Duodenal mucosa (tissue), 2 donors: ENCODE results near the gene RBM4.
A peak's percentile ranks its signal among the peaks of the same experiment; 100 is the strongest.
"Not testable (repeated sequence)": the region's sequence is repeated elsewhere in the genome, so short reads cannot be mapped to it uniquely, and the experiment has no call there.

Source experiments
- H3K27ac ChIP-seq: one replicate; pipeline ENCODE4 v1.7.0; 2013; ENCODE audit warnings: low read depth, low read length
- H3K27me3 ChIP-seq, 2 donors: one replicate each; pipeline ENCODE4 v1.7.0; 2013; ENCODE audit warnings: low read length in 2 of 2, control low read depth in 1 of 2; ENCODE audit not compliant: insufficient read depth in 2 of 2, control insufficient read depth in 1 of 2
- H3K36me3 ChIP-seq, 2 donors: one replicate each; pipeline ENCODE4 v1.7.0; 2013; ENCODE audit warnings: low read length in 2 of 2, control low read depth in 1 of 2; ENCODE audit not compliant: insufficient read depth in 2 of 2, control insufficient read depth in 1 of 2
- H3K4me1 ChIP-seq, 2 donors: one replicate each; pipeline ENCODE4 v1.7.0; 2013; ENCODE audit warnings: low read length in 2 of 2, control low read depth in 1 of 2; ENCODE audit not compliant: insufficient read depth in 2 of 2, control insufficient read depth in 1 of 2
- H3K4me3 ChIP-seq, 2 donors: one replicate each; pipeline ENCODE4 v1.7.0; 2013; ENCODE audit warnings: low read length in 2 of 2, low read depth in 1 of 2
- H3K9ac ChIP-seq, 2 donors: one replicate each; pipeline ENCODE4 v1.7.0; 2013; ENCODE audit warnings: low read length in 2 of 2, low read depth in 1 of 2
- H3K9me3 ChIP-seq, 2 donors: one replicate each; pipeline ENCODE4 v1.7.0; 2013; ENCODE audit warnings: low read length in 2 of 2, control low read depth in 1 of 2; ENCODE audit not compliant: control insufficient read depth in 1 of 2

Gene RBM4, protein sequence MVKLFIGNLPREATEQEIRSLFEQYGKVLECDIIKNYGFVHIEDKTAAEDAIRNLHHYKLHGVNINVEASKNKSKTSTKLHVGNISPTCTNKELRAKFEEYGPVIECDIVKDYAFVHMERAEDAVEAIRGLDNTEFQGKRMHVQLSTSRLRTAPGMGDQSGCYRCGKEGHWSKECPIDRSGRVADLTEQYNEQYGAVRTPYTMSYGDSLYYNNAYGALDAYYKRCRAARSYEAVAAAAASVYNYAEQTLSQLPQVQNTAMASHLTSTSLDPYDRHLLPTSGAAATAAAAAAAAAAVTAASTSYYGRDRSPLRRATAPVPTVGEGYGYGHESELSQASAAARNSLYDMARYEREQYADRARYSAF

DNA sequence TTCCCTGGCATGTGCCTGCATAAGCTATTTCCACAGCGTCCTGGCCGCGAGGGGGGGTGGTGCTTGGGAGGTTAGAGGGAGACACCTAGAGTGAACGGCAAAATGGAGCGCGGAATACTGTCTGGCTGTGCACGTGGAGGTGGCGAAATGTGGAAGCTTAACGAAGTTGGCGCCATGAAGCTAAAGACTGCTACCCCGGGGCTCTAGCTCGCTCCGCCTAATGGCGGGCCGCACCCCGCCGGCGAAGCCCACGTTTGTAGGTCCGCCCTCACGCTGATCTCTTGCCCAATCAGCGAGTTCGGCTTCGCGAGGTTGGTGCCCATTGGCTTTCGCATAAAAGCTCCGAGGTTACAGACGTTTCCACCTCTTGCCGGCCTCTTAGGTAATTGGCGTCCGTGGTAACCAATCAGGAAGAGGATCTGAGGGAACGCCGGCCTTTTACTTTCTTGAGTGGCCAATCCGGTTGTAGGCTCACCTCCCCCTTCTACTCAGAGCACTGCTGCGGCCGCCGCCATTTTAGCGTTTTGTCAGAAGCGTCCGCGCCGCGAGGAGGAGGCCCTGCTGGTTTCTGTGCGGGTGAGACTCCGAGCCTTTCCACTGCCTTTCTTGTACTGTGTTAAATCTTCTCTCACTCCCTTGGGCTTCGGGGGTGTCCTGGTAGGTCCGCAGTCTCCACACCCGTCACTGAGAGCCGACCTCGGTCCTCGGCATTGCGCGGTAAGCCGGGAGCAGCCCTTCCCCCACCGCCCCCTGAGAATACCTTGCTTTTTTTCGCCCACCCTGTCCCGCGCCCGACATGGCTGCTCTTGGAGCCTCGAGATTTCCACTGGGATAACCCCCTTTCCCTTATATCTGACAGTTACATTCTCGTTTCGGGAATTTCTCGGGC, at the start of gene RBM4:
Gene RBM4 (plus strand): TSS at position 527 of the 889 bp plus-strand sequence. CDS start 1,009 bp downstream, outside the sequence.
- Histone ChIP-seq H3K4me3 (peak within 1 kb of the TSS; percentile 95 to 99), H3K4me1 (peaks cover 47 to 49% of the 10 kb centered on the region in 2 donors), H3K9me3 (no peaks in the 10 kb centered on the region), H3K9ac (peak within 1 kb of the TSS; percentile 94 to 95), H3K36me3 (peaks cover 3 to 42% of the 10 kb centered on the region in 2 donors), H3K27ac (peak within 1 kb of the TSS; percentile 94), H3K27me3 (no peaks in the 10 kb centered on the region)

DNA sequence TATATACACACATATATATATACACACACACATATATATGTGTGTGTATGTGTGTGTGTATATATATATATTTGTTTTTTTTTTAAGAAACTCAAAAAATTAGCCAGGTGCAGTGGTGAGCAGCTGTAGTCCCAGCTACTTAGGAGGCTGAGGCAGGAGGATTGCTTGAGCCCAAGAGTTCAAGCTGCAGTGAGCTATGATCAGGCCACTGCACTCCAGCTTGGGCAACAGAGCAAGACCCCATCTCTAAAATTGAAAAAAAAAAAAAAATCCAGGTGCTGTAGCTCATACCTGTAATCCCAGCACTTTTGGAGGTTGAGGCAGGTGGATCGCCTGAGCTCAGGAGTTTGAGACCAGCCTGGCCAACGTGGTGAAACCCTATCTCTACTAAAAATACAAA, 49.2 kb upstream of the RBM4 start:
- H3K9me3 ChIP-seq, H3K27ac ChIP-seq, H3K9ac ChIP-seq, H3K36me3 ChIP-seq, H3K27me3 ChIP-seq, H3K4me3 ChIP-seq: not testable (repeated sequence)
- H3K4me1 ChIP-seq, result peaks cover 12 to 17% of the 10 kb centered on the region in 2 donors

DNA sequence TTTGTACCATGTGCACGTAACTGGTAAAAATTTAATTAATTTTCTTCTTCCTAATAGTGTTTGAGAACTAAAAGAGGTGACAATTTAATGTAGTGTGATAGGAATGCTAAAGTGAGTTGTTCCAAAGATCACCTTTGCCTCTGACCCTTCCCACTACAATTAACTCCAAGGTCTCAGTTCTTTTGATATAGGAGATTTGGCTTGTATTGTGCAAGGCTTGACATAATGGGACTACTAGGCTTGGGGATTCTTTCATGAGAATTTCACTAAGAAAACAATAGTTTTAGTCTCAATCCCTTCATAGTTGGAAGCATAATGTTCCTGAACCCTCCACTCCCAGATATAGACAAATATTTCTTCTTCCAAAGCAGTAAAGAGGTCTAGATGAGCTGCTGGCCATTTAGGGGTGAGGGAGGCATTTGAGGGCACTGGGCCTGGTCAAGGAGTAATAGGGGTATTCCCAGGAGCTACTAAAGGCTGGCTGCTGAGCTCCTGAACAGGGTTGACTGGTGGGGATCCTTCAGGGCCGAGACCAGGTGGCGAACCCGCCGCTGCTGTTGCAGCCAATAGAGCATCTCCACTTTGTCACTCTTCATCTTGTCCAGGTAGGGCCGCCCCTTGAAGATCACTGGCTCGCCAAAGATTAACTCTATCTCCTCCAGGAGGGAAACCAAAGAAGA, 48.4 kb upstream of the RBM4 start:
- Histone ChIP-seq H3K4me3 (no peak overlapping the region), H3K9ac (no peak overlapping the region), H3K27ac (no peak overlapping the region), H3K36me3 (no peaks in the 10 kb centered on the region), H3K27me3 (no peaks in the 10 kb centered on the region), H3K4me1 (peaks cover 18 to 23% of the 10 kb centered on the region in 2 donors), H3K9me3 (no peaks in the 10 kb centered on the region)

DNA sequence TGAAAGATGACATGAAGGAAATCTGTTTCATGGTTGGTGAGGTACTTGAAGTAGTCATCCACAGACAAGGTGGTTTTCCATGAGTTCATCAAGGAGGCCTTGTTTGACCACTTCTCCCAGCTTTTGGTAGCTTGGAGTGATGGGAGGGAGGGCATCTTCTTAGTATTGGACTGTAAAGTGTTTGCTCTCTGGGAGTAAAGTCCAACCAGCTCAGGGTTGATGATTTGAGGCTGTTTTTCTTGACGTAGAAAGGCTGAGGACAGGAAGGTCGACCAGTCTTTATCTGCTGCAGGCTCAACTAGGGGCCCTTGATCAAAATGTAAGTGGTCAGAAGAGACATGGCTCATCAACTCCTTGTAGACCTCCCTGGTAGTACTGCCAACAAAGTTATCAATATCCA, 47.3 kb upstream of the RBM4 start:
- Histone ChIP-seq H3K27ac (no peak overlapping the region), H3K4me1 (peaks cover 26 to 33% of the 10 kb centered on the region in 2 donors), H3K9me3 (no peaks in the 10 kb centered on the region), H3K27me3 (no peaks in the 10 kb centered on the region), H3K36me3 (no peaks in the 10 kb centered on the region), H3K9ac (no peak overlapping the region), H3K4me3 (no peak overlapping the region)

DNA sequence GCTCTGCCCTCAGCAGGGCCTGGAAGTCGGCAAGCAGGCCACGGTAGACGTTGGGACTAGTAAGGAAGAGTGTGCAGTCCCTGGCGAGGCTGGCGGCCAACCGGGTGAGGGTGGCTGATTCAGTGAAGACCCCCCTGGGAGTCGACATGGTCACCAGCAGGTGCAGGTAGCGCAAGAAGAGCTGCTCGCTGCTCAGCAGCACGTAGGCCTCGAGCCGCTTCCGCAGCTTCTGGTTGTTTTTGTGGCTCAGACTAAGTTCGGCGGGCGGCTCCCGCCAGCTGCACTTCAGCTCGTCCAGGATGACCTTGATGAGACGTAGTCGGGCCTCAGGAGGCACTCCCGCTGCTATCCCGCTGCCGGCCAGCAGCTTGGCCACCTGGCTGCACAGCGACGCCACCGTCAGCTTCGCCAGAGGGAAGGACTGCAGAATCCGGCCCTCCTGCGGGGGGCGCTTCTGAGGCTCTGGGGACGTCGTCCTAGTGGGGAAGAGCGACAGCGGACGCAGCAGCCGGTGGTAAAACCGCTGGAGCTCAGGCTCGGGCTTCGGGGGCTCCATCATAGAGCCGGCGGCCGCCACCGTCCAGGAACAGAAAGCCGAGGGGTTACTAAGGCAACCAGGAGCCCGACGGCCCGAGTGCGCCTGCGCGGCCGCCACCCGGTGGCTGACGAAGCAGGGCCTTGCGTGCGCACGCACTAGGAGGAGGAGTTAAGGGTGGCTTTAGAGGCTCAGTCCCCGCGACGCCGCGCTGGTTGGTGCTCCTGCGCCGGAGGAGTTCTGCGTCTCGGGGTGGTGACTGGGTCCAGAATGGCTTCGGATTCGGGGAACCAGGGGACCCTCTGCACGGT, 45.8 kb upstream of the RBM4 start, which contains the start of the genes CCDC87 and CCS:
Gene CCDC87 (minus strand): TSS at position 607 of the 846 bp plus-strand sequence. CDS start 48 bp downstream, at position 559.
Gene CCS (plus strand): TSS at position 729 of the 846 bp plus-strand sequence. CDS start 77 bp downstream, at position 806.
- Histone ChIP-seq H3K9me3 (no peaks in the 10 kb centered on the region), H3K27me3 (no peaks in the 10 kb centered on the region), H3K4me1 (peaks cover 29 to 38% of the 10 kb centered on the region in 2 donors), H3K27ac (peak within 1 kb of the TSS; percentile 59), H3K4me3 (peak within 1 kb of the TSS; percentile 88 to 93), H3K36me3 (no peaks in the 10 kb centered on the region), H3K9ac (peak within 1 kb of the TSS; percentile 73 to 99)

DNA sequence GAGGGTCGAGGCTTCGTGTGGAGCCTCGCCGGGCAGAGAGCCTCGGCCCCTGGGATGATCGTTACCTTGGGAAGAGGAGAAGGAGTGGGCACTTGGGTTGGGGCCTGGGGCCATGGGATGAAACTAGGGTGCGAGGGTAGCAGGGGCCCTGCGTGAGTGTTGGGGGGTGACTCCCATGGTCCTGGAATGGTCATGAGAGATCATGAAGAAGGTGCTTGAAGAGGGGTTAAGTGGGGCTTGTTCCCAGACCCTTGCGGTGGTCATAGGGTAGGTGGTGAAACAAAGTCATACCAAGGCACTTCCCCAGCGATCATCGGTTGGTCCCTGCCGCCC, 45.2 kb upstream of the RBM4 start:
- H3K9ac ChIP-seq, result peak overlapping the region; percentile 73 to 99
- peak overlapping the region; percentile 88 to 93 for H3K4me3 ChIP-seq
- peaks cover 29 to 38% of the 10 kb centered on the region in 2 donors for H3K4me1 ChIP-seq
- no peaks in the 10 kb centered on the region for H3K27me3 ChIP-seq
- no peaks in the 10 kb centered on the region for H3K9me3 ChIP-seq
- no peaks in the 10 kb centered on the region for H3K36me3 ChIP-seq
- H3K27ac ChIP-seq, result peak overlapping the region; percentile 59

DNA sequence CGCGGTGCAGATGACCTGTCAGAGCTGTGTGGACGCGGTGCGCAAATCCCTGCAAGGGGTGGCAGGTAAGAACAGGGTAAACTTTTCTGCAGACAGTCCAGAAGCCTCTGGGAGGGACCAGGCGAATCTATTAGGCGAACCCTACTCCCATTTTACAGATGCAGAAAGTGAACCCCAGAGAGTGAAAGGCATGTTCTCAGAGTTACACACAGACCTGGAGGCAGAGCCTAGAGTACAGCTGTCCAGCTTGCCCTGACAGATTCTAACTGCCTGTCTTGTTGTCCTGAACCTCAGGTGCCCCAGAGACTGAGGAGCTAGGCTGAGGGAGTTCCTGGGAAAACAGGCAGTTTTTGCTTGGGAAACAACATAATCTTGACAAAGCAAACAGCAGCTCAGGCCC, 44.9 kb upstream of the RBM4 start:
- peak overlapping the region; percentile 88 to 93 for H3K4me3 ChIP-seq
- H3K27ac ChIP-seq, result no peak overlapping the region
- H3K4me1 ChIP-seq, result peaks cover 29 to 38% of the 10 kb centered on the region in 2 donors
- H3K27me3 ChIP-seq, result no peaks in the 10 kb centered on the region
- H3K36me3 ChIP-seq, result no peaks in the 10 kb centered on the region
- H3K9me3 ChIP-seq, result no peaks in the 10 kb centered on the region
- peak overlapping the region; percentile 73 to 99 for H3K9ac ChIP-seq

DNA sequence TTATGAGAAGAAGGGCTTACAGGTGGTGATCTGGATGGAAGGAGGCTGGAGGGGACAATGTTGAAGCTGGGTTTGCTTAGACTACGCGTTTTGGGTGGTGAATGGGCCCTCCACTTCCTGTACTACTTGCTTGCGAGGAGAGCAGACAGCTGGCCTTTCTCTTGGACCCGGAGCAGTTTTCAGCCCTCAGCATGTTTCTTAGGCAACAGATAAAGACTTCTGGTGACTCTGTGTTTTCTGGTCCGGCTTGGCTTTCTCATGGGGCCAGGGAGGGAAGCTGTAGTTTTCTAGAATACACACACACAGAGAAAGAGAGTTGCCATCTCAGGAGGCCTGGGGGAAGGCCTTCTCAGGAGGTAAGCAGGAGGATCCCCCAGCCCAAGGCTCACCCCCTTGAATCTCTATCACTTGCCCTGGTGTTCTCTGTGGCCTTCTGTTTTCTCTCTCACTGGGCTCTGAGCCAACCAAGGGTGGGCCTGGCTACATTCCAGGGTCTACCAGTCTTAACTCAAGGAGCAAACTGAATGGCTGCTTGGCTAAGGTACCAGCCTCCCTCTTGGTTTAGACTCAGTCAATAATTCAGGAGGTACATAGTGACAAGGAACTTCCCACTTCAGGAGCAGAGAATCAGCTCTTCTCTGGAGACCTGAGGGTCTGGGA, 43.1 kb upstream of the RBM4 start:
- no peaks in the 10 kb centered on the region for H3K9me3 ChIP-seq
- H3K27me3 ChIP-seq, result no peaks in the 10 kb centered on the region
- H3K4me1 ChIP-seq, result peaks cover 29 to 38% of the 10 kb centered on the region in 2 donors
- peaks cover 3 to 13% of the 10 kb centered on the region in 2 donors for H3K36me3 ChIP-seq
- no peak overlapping the region for H3K4me3 ChIP-seq
- H3K27ac ChIP-seq, result no peak overlapping the region
- no peak overlapping the region for H3K9ac ChIP-seq

DNA sequence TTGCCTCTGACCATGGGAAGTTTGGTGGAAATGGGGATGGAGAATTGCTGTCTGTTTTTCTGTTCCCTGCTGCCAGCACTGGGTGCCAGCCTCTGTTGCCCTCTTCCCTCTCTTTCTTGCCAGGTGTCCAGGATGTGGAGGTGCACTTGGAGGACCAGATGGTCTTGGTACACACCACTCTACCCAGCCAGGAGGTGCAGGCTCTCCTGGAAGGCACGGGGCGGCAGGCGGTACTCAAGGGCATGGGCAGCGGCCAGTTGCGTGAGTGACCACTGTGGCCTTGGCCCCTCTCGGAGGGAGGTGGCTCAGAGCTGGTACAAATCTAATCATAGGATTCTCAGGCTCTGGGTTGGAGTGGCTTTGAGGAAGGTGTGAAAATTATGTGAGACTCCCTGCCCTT, 39.5 kb upstream of the RBM4 start:
- Histone ChIP-seq H3K4me1 (peaks cover 16 to 21% of the 10 kb centered on the region in 2 donors), H3K9me3 (no peaks in the 10 kb centered on the region), H3K9ac (no peak overlapping the region), H3K27me3 (no peaks in the 10 kb centered on the region), H3K36me3 (peaks cover 3 to 25% of the 10 kb centered on the region in 2 donors), H3K4me3 (no peak overlapping the region), H3K27ac (no peak overlapping the region)
